ENCODE data around the gene MAFF. TPM values are rescaled to one million over a fixed set of nuclear protein-coding genes. Genes with fewer than 3 reads are reported as not detected.
A peak's percentile ranks its signal among the peaks of the same experiment; 100 is the strongest.
"Not testable (repeated sequence)": the region's sequence is repeated elsewhere in the genome, so short reads cannot be mapped to it uniquely, and the experiment has no call there.

MAFF gene
- 15.9 TPM for polyA plus RNA-seq (2013, experiment 1 of 2; ENCODE audit: insufficient read length)
- polyA plus RNA-seq (2013, experiment 2 of 2; ENCODE audit: insufficient read length), result 13.5 TPM

GRCh38 chr22:38201711-38202436, at the start of gene MAFF:
MAFF (plus strand) TSS chr22:38201994; CDS start chr22:38213854, 11,860 bp downstream.
- DNase-seq, result peak; percentile 98

- DNase-seq, result no peak
These were observed 47.8 kb upstream of the MAFF start for GRCh38 chr22:38153821-38154562.

GRCh38 chr22:38154563-38154915, 47.3 kb upstream of the MAFF start:
- DNase-seq, result not testable (repeated sequence)

GRCh38 chr22:38155703-38156102, 46.1 kb upstream of the MAFF start:
- DNase-seq, result no peak

GRCh38 chr22:38162881-38163843, 38.6 kb upstream of the MAFF start:
- no peak for DNase-seq

GRCh38 chr22:38163844-38164550, 37.8 kb upstream of the MAFF start:
- DNase-seq, result no peak

GRCh38 chr22:38164551-38164918, 37.3 kb upstream of the MAFF start:
- DNase-seq, result no peak

- no peak for DNase-seq
These were observed 35.7 kb upstream of the MAFF start for GRCh38 chr22:38165922-38166593.

GRCh38 chr22:38167988-38168407, 33.8 kb upstream of the MAFF start:
- DNase-seq, result no peak

- no peak for DNase-seq
These were observed 32.7 kb upstream of the MAFF start for GRCh38 chr22:38169116-38169515.

- no peak for DNase-seq
These were observed 31.3 kb upstream of the MAFF start for GRCh38 chr22:38170469-38170868.

- no peak for DNase-seq
These were observed 29.6 kb upstream of the MAFF start for GRCh38 chr22:38171927-38172831.

GRCh38 chr22:38172832-38173640, 28.8 kb upstream of the MAFF start:
- DNase-seq, result no peak

GRCh38 chr22:38173641-38173906, 28.2 kb upstream of the MAFF start:
- DNase-seq, result no peak

GRCh38 chr22:38174626-38175025, 27.2 kb upstream of the MAFF start:
- no peak for DNase-seq

- no peak for DNase-seq
These were observed 26.3 kb upstream of the MAFF start for GRCh38 chr22:38175206-38176118.

GRCh38 chr22:38176170-38176741, 25.5 kb upstream of the MAFF start:
- DNase-seq, result peak; percentile 43

GRCh38 chr22:38177044-38177443, 24.8 kb upstream of the MAFF start:
- no peak for DNase-seq

All from fibroblast of skin of scalp (primary cell).